GM18502 (cell line): ENCODE data around the gene ZNF335.
"Not testable (repeated sequence)": the region's sequence is repeated elsewhere in the genome, so short reads cannot be mapped to it uniquely, and the experiment has no call there.

Experiments
- ATAC-seq: cut with Tn5 transposase; IDR thresholded peaks from one replicate; pipeline ENCODE4 v1.9.1; 2021; ENCODE audit warnings: mild to moderate bottlenecking; ENCODE audit not compliant: unreplicated experiment, poor library complexity

Gene ZNF335

DNA sequence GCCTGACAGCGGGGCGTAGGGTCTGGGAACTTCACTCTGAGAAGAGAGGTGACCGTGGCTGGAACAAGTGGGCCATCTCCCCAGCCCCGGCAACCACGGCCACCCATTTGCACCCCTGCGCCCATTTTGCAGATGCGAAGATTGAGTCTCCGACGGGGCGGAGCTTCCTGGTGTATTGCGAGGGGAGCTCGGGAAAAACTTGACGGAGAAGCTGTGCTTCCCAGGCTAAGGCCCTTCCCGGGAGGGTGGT is 653 bp downstream of the ZNF335 start:
- peak; percentile 23 for ATAC-seq

DNA sequence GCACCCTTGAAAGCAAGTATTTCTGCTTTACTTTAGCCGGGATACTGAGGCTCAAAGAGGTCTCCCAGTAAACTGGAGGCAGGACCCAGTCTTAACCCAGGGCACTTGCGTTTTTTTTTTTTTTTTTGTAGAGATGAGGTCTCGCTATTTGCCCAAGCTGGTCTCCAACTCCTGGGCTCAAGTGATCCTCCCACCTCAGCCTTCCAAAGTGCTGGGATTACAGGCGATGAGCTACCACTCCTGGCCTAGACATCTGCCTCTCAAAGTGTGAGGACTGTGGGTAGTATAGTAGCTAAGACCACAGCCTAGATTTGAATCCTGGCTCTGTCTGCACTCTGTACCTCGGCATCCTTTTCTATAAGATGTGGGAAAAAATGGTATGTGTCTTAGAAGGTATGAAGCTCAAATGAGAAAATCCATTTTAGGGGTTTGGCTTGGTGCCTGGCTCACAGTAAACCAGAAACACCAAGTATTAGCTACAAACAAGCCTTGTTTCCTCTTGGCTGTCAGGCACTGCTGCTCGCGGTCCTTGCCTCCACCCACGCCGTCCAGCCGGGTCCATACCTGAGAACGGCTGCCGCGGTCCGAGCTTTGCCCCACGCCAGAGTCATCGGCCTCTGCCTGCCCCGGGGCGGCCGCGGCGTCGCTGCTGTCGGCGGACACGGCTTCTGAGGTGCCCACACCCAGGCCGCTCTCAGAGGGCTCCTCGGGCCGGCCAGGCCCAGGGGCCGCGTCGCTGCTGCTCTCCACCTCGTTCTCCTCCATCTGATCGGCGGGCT is 1.2 kb downstream of the ZNF335 start:
- ATAC-seq: peak; percentile 5

DNA sequence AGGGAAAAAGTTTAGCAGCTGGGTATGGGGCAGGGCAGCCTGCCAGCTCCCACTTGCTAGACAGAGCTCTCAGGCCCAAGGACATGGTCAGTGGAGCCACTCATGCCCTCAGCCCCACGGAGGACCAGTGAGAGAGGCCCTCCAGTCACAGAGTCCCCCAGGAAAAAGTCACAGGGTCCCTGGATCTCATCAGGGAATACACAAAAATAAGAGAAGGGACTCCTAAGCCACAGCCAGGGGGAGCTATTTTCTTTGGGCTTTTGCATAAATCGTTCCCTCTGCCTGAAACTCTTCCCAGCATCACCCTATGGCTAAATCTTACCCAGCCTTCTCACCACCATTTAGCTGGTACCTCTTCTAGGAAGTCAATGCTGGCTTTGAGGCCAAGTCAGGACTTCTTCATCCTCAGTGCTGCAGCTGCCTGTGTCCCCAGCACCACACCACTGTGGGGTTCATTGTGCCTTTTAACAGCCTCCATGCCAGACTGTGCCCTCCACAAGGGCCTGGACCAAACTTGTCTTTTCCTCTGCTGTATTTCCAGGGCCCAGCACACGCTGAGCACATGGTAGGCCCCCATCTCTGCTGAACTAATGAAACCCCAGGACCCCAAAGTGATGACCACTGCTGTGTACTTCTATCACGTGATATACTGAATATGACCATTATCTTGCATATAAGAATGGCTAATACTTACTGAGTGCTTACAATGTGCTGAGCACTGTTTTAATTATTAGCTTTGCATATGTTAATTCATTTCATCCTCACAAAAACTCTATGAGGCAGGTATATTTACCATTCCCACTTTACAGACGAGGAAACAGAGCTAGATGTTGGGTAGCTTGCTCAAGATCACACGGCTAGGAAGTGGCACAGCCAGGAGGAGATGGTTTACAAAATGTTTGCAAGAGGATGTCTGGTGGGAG is 2.0 kb downstream of the ZNF335 start:
- ATAC-seq: no peak

DNA sequence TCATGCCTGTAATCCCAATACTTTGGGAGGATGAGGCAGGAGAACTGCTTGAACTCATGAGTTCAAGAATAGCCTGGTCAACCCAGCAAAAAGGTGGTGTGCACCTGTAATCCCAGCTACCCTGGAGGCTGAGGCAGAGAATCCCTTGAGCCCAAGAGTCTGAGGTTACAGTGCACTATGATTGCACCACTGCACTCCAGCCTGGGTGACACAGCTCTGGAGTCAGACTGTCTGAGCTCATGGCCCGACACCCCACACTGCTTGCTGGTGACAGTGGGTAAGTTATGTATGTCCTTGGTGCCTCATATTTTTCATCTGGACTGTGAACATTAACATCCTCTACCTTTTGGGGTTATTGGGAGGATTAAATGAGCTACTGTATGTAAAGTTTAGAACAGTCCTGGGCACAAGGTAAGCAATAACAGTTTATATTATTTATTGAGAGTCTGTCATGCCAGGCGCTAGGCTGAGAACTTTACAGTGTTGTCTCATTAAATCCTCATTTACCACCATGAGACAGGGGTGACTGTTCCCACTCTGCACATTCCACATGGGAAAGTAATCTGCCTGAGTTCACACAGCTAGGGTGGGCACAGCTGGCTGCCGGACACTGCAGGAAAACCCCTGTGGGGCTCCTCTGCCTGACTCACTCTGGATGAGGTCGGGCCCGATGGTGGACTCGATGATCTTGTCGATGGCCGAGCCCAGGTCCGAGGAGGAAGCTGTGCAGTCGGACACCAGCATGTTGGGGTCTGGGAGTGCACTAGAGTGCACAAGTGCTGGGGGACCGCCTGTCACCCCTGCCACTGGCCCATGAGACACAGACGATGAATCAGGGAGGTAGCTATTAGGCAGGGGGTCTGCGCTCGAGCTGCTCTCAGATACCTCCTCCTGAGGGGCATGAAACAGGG is 2.9 kb downstream of the ZNF335 start:
- no peak for ATAC-seq

DNA sequence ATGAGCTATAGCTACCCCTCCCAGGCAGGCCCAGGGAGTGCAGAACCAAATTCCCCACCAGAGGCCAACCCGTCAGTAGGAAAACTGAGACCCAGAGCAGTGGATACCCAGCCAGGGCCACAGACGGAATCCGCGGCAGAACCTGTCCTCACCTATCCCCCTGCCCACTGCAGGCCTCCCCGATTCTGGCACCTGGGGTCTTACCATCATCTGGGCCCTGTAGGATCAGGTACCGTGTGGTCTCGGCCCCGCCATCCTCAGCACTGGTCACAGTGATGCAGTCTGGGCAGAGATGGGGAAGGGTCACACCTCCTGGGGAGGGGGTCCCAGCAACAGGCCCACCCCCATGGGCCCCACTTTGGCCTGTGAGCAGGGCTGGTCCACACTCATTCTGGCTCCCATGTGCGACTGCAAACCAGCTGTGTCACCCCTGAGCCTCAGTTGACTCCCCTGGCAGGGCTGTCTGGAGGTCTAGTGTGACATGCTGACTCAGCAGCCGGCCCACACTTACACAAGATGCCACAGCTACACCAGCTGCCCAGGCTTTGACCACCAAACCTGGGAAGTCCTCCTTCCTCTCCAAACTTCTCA is 3.8 kb downstream of the ZNF335 start:
- no peak for ATAC-seq

DNA sequence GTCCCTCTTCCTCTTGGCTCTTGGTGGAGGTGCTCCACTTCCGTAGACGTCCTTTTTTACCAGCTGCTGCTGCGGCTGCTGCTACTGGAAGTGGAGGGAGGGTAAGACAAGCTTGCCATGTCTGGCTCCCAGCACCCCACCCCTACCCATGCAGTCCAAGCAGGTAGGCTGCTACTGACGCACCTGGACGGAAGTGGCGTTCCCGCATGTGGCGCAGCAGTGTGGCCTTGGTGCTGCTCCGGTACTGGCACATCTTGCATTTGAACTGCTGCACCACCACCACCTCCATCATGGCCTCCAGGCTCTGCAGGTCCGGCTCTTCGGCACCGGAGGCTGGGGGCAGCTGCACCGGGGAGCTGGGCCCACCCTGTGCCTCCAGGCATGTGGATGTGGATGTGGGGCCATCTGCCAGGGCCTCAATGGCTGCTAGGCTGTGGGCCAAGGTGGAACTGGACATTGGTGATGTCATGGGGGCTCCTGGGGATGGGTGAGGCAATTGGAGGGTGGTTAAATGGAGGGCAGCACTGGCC is 4.4 kb downstream of the ZNF335 start:
- no peak for ATAC-seq

DNA sequence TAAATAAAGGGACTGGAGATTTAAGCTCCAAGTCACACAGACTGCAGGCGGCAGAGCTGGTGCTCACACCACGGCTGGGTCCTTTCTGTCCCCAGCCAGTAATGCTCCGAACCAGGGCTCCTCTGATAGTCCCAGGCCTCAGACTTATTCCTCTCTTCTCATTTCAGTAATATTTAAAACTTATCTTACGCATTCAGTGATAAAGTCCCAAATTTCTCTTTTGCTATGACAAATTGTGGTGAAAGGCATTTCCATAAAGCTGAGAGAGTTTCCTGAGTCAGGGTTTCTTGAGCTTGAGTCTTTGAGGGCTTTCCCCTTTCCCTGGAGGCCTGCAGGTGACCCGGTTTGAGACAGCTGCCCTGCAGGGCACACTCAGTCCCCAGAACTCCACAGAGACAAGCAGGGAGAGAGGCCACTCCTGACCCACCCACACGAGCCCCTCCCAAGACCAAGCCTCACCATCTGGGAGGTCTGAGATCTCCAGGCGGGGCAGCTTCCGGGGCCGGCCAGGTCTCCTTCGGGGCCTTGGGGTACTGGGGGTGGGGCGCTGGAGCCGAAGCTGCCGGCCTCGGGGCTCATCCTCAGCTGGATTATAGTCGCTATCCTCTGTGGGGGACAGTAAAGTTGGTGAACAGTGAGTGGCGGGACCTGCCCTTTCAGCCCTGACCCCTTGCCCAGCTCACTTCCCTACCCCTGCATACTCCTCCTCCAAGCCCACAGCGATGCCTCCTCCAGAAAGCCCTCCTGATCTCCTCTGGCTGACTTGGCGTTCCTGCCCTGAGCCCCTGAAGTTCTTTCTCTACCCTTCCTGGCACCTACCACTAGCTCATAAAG is 6.6 kb downstream of the ZNF335 start:
- ATAC-seq: no peak

DNA sequence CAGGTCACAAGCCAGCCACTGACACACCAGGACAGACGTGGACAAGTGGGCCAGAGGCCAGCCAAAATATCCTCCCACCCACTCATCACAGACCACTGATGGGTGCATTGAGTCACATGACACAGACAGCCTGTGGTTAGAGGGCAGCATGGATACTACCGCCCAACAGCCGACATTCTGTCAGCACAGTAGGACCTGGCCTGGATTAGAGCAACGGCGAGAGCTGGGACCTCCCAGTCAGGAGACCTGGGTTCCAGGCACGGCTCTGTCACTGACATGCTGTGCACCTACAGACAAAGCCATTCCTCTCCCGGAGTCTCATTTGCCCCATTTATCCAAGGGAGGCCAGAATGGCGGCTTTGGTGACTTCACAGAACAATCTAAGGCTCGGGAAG is 8.0 kb downstream of the ZNF335 start:
- ATAC-seq: no peak

DNA sequence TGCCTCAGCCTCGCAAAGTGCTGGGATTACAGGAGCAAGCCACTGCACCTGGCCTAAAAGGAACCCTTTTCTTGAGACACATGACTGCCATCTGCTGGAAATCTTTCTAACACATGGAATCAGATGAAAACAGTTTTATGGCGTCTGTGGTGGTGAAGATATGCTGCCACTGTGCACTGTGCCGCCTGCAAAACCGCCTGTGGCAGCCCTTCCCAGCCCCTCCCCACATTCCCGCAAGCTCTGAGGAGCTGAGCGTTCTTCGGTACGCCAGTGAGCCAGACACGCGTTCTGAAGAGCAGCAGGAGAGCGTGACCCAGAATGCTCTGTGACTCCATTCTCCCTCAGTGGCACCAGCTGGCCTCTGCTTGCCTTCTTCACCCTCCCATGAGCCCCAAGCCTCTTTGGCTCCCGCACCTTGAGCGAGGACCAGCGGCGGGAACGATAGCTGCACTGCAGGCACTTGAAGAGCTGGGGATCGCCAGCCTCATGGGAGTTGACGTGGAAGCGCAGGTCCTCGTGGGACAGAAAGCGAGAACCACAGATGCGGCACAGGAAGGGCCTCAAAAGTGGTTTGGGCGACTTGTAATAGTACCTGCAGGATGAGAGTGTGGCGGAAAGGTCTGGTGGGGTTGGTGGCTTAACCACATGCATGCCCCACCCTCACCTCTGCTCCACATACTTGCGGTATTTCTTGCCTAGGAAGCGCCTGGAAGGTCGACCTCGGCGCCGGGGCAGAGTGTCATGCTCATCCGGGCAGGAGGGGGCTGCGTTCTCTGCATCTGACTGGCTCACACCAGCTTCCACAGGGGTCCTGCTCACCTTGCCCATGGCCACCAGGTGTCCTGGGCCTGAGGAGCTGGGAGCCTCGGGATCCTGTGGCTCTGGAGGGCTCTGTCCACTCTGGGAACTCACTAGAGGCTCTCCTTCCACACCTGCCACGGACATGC is 8.7 kb downstream of the ZNF335 start:
- ATAC-seq: no peak

DNA sequence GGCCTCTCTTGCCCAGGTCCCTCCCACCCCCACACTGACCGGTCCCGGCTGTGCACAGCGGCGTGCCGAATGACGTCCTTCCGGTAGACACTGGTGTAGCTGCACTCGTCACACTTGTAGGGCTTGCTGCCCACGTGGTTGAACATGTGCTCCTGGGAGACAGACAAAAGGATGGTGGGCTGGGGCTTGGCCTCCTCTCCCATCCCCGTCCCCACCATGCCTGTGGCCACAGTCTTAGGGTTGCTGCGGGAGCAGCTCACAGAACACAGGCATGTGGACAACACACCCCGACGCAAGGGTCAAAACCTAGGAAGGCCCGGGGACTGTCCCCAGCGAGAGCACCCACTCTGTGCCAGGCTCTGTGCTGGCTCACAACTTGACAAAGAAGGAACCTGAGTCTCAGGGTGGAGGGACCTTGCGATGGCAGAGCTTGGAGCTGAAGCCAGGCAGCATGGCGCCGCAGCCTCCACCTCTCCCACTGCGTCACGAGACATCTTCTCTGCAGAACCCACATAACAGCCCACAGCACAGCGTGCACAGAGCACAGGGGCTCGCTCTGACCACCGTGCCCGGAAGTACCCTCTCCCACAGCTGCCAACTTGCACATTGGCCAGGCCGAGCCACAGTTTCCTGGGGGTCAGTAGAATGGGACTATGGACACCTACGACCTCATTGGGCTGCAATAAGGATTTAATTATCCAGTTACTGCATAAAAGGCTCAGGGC is 9.8 kb downstream of the ZNF335 start:
- ATAC-seq: no peak

DNA sequence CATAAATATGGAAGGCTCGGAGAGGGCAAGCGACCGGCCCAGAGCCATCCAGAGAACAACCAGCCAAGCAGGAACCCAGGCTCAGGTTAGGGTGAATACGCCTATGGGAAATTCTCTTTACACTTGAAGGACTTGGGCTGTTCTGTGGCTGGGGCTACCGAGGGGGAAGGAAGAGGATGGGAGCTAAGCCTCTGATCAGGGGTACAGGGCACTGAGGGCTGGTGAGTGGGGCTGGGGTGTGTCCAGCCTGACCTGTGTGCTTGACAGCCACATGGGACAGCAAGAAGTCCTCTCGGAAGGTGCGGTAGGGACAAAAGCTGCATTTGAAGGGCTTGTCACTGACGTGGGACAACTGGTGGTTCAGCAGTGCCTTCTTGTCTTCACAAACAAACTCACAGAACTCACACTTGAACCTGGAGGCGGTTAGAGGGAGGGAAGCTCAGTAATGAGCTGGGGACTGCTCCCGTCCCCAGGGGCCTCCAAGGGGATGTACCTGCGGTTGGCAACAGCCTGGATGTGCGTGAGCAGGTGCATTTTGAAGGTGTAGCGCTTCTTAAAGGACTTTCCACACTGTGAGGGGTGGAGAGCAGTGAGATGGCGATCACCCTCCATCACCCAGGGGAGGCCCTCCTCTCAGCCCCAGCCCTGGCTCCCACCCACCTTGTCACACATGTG is 11.9 kb downstream of the ZNF335 start:
- peak; percentile 39 for ATAC-seq

DNA sequence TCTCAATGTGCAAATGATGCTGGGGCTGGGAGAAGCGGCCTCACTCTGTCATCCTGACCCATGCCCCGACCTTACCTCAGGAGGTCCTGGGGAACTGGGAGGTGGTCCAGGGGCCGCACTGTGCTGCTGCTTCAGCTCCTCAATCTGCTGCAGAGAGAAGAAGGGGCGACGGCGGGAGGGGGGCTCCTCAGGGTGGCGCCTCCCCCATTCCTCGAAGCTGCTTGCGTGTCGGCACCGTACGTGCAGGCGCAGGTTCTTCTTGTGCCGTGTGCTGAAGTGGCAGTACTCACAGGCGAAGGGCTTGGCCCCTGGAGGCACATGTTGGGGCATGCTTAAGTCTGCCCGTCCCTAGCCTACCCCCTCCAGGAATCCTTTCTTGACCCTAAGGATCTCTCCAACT is 12.9 kb downstream of the ZNF335 start:
- ATAC-seq: no peak

DNA sequence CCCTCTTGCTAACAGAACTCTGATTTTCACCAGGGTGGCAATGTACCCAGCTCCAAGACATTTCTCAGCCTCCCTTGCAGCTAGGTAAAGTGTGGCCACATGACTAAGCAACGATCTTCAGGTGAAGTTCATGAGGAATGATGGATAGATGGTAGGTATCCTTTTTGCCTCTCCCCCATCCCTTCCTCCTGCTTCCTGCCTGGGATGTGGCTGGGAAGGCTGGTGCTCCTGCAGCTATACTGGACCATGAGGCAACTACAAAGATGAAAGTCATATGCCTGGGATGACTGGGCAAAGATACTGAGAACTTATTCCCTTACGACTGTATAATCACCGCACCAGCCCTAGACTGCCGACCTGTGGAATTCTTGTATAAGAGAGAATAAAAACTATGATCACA is 13.4 kb downstream of the ZNF335 start:
- ATAC-seq: no peak

DNA sequence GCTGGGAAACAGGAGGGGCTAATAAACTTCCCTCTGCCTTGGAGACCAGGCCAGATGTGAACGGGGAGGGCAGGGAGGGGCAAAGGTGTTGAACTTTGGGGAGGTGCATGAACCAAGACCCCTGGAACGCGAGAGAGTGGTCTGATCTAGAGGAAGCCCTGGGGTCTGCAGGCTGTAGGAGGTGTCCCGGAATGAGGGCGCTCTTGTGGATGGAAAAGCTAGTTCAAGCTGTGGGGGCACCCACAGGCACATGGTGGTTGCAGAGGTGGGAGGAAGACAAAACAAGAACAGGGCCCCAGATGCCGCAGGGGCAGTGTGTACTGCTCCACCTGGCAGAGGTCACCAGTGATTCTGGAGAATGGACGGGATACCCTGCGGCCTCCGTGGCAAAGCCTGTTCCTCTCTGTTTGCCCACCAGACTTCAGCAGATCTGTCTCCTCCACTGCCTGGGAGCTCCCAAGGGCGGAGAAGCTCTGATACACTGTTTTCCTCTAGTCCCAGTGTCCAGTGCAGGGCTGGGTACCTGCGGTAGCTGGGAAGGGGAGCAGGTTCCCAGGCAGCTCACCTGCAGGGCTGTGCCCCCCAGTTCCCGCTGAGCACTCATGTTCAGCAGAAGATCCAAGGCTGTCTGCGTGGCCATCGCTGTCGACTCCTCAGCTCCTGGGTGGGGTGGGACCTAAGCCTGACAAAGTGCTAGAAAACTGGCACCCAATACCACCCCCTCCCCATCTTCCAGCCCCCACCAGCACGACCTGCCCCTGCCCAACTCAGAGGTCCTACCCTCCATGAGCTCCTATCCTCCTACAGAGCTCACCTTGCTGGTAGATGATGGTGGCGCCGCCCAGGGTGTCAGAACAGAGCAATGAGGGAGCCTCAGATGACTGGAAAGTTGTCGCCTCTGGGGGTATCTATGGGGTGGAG is 14.7 kb downstream of the ZNF335 start:
- ATAC-seq: no peak

DNA sequence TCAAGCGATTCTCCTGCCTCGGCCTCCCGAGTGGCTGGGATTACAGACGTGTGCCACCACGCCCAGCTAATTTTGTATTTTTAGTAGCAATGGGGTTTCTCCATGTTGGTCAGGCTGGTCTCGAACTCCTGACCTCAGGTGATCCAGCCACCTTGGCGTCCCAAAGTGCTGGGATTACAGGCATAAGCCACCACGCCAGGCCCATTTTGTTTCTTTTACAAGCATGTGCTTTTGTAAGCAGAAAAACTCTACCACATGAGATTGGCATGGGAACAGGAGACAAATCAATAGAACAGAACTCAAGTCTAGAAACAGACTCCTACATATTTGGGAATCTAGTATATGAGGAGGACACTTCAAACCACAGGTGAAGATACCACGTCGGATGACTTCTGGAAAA is 15.7 kb downstream of the ZNF335 start:
- ATAC-seq: not testable (repeated sequence)

DNA sequence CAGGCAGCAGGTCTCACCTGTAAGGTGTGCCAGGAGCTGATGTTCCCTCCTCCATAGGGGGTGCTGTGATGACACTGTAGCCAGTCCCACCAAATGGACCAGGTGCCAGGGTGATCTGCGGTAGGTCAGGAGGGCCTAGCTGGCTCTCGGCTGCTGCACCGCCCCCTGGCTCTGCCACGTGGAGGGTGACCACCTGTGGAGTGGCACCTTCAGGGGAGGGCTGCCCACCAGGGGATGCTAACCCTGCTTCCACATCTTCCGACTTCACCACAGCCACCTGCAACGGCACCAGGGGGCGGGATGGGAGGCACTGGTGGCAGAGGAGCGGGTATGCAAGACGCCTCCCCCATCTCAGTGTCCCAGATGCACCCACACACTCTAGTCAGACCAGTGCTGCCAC is 18.3 kb downstream of the ZNF335 start:
- no peak for ATAC-seq
